ENCODE data around the gene WWP2. TPM values are rescaled to one million over a fixed set of nuclear protein-coding genes. Genes with fewer than 3 reads are reported as not detected.
"Not testable (repeated sequence)": the region's sequence is repeated elsewhere in the genome, so short reads cannot be mapped to it uniquely, and the experiment has no call there.

The WWP2 gene
- total RNA-seq, 1 donor from 2014 or later, result 25.7 TPM

- not testable (repeated sequence) for FAIRE-seq
Observed at GRCh38 chr16:69965661-69966054, 203.5 kb downstream of the WWP2 start.

GRCh38 chr16:69967688-69968087, 205.6 kb downstream of the WWP2 start:
- not testable (repeated sequence) for DNase-seq (ENCODE audit: low spot score in 2 of 2); FAIRE-seq

More at GRCh38 chr16:69965661-69966054, 203.5 kb downstream of the WWP2 start:
- DNase-seq (ENCODE audit: low spot score in 2 of 2), result not testable (repeated sequence)

- not testable (repeated sequence) for DNase-seq (ENCODE audit: low spot score in 2 of 2); FAIRE-seq
Observed at GRCh38 chr16:69968125-69968524, 206.0 kb downstream of the WWP2 start.

DNA sequence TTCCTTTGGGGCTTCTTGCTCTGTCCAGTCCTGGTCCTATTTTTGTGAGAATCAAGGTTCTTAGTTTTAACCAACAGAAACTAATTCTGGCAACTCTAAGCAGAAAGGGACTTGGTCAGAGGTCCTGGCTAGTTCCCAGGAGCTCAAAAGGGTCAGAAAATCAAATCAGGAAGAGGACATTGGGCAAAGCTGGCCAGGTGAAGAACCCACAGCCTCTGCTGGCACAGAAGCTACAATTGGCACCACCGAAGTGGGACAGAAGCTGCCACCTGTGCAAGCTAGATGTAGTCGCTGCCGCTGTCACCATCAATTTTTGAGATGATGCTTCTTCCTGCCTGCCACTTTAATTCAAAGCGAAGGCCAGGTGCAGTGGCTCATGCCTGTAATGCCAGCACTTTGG, 207.5 kb downstream of the WWP2 start:
- FAIRE-seq; DNase-seq (ENCODE audit: low spot score in 2 of 2): not testable (repeated sequence)

DNA sequence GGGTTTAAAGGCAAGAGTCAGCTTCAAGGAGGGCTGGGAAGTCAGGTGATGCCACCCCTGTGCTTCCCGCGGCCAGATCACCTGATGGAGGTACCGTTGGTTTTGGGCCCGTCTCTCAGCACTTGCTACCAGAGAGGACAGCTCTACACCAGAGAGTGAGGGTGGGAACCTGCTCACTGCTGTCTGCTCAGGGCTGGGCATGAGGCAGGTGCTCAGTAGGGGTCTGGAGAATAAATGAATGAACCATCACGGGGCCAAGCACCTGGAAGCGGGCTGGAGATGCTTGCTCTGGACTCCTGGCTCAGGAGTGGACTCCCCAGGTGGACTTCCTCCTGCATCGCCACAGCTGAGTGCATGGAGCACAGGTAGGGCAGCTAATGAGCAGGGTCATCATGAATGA, 210.0 kb downstream of the WWP2 start:
- not testable (repeated sequence) for FAIRE-seq; DNase-seq (ENCODE audit: low spot score in 2 of 2)

DNA sequence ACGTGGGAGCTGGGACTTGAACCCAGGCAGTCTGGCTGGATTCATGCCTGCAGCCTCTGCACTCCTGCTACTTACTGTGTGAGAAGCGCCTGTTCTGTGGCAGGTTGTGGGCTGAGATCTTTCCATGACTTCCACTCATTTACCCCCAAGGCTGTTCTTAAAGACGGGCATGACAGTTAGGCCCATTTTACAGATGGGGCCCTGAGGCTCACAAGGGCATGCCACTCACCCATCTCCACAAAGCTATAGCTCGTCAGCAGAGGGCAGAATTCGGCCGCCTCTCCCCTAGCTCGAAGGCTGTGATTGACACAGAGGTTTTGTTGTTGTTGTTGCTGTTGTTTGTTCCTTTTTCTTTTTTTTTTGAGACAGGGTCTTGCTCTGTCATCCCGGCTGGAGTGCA, 210.8 kb downstream of the WWP2 start:
- DNase-seq (ENCODE audit: low spot score in 2 of 2); FAIRE-seq: not testable (repeated sequence)

- DNase-seq (ENCODE audit: low spot score in 2 of 2); FAIRE-seq: not testable (repeated sequence)
Observed at GRCh38 chr16:69985196-69985595, 223.1 kb downstream of the WWP2 start.

Small RNAs within 50 kb of the gene (small RNA-seq; reads per million reads assigned to genes)
- not detected for gene AC026468.1
- gene MIR140, result 73.2 reads per million, percentile 98 among the genes with 10 or more reads in this experiment
- gene RF00091, result not detected

Other genes with a start within 250 kb of the WWP2 start
- 14.7 TPM for gene NFAT5, start 196.4 kb upstream of the WWP2 start, total RNA-seq
- gene NQO1, start 35.8 kb upstream of the WWP2 start, total RNA-seq, result 4.1 TPM
- gene NOB1, start 7.4 kb upstream of the WWP2 start, total RNA-seq, result 11.4 TPM
- 0.82 TPM for gene CLEC18A, start 189.0 kb downstream of the WWP2 start, total RNA-seq